HL-60 (cell line): ENCODE data around the gene ACACA.

Experiments used
- REST ChIP-seq: IDR thresholded peaks from 2 replicates; pipeline ENCODE4 v1.6.1; 2012; ENCODE audit warnings: low read depth; ENCODE audit not compliant: insufficient replicate concordance
- TF ChIP-seq, protein P1 (sequence below): IDR thresholded peaks from one replicate; pipeline ENCODE4 v1.5.1; 2011; ENCODE audit warnings: low read length, control low read depth, inconsistent platforms; ENCODE audit not compliant: insufficient read depth

- TF ChIP-seq, protein P1, sequence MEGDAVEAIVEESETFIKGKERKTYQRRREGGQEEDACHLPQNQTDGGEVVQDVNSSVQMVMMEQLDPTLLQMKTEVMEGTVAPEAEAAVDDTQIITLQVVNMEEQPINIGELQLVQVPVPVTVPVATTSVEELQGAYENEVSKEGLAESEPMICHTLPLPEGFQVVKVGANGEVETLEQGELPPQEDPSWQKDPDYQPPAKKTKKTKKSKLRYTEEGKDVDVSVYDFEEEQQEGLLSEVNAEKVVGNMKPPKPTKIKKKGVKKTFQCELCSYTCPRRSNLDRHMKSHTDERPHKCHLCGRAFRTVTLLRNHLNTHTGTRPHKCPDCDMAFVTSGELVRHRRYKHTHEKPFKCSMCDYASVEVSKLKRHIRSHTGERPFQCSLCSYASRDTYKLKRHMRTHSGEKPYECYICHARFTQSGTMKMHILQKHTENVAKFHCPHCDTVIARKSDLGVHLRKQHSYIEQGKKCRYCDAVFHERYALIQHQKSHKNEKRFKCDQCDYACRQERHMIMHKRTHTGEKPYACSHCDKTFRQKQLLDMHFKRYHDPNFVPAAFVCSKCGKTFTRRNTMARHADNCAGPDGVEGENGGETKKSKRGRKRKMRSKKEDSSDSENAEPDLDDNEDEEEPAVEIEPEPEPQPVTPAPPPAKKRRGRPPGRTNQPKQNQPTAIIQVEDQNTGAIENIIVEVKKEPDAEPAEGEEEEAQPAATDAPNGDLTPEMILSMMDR: no peak
- TF ChIP-seq REST: no peak
Observed at GRCh38 chr17:37138571-37139120, 268.0 kb downstream of the ACACA start.
